Stimulated activated CD4-positive, alpha-beta T cell treated with anti-CD3 and anti-CD28 coated beads, TNF-alpha, amount 100 ng/mL, for 48 hours (primary cell): ENCODE results near the gene GALNT10.

Experiments
- DNase-seq, 3 donors: peaks; one replicate each; pipeline ENCODE4 v3.0.0-alpha.2; 2020; ENCODE audit warnings: low read depth in 3 of 3

The GALNT10 gene

DNA sequence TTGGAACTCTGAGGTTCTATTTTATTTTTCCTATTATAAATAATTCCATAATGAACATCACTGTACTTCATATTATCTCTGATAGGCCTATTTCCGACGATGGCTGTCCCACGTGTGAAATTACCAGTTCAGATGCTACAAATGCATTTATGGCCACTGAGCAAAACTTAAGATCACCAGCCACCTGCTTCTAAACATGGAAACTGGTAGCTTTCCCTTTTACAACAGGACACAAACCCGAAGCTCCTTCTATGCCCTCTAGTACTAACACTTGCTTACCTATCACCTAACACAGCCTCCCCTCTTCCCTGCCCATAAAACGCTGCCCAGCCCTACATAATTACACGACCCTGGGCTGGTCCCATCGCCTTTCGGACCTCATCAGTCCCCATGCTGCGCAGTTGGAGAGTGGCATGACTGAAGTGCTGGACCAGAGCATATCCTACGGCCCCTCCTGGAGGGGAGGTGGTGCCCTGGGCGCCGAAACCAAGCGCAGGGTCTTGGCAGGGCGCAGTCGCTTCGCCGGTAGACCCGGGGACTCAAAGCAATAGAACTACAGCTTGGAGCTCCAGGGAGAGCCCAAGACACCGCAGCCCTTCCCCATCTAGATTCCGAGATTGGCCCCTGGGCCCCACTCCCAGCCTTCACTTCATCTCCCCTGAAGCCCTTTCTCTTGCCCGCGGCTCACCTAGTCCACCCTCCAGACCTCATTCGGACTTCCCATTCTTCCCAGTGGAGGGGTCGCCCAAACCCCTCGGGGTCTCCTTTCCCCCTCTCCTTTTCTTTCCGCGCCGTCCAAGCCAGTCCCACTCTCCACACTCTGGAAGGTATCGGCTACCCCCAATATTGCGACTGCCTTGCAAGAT is 254.3 kb downstream of the GALNT10 start:
- no peak for DNase-seq

DNA sequence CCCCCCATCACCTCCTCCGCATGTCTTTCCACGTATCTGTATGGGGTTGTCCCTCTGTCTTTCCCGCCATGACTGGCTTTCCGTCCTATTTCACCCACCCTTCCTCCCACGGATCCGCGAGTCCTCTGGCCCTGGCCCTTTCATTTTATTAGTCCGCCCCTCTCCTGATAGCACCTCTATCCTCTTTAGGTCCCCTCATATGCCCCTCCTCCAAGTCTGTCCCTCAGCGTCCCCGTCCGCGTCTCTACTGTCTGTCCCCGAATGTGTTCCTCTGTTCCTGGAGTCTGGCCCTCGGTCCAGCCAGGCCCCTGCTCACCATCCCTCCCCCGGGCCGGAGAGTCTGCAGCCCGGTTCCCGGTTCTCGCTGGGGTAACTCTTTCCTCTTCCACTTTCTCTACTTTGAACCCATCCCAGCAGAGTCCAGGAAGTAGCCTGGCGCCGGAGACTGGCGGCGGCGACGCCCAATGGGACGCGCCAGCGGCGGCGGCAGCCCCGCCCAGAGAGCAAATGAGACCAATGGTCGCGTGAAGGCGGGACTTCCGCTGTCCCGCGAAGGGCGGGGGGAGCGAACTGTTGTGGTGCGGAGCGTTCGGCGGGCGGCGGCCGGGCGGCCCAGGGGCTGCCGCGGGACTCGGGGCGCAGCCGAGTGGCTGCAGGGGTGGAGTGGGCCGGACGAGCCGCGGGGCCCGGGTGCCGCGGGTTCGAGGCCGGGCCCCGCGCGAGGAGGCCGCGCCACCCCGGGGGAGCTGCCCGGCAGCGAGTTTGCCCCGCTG is 255.1 kb downstream of the GALNT10 start, which contains the start of gene SAP30L:
Gene SAP30L, plus strand, starts transcription at position 576 of the 773 bp plus-strand sequence. CDS start 608 bp downstream, outside the sequence.
- DNase-seq = peak; percentile 85 to 90 (median 88)

DNA sequence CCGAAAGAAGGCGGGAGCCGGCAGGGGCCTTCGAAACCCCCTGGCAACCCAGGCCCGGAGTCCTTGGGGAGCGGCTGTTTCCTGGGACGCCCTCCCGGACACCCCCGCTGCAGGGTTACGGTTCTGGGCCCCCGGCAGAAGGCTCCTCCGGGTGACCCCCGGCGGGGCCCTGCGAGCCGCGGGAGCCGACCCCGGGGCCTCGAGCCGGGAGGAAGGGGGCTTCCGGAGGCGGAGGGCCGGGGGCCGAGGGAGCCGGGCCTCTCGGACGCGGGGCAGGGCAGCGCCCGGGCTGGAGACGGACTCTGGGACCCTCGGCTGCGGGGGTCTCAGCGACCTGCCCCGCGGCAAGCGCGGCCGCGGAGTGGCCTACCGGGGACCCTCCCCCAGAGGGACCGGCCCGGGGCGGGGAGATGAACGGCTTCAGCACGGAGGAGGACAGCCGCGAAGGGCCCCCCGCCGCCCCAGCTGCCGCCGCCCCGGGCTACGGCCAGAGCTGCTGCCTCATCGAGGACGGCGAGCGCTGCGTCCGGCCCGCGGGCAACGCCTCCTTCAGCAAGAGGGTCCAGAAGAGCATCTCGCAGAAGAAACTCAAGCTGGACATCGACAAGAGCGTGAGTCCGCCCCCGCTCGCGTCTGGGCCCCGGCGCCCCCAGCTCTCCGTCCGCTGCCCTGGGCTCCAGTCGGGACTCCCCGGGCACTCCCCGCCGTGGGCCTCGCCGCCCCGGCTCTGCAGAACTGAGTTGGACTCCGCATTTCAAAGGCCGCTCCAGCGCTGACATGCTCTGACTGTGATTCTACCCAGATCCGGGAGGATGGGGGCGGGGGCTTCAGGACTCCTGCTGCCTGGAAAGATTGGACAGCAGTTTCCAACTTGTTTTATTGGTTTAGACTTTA is 255.9 kb downstream of the GALNT10 start:
- peak in 1 of 3 donors; percentile 27 for DNase-seq

DNA sequence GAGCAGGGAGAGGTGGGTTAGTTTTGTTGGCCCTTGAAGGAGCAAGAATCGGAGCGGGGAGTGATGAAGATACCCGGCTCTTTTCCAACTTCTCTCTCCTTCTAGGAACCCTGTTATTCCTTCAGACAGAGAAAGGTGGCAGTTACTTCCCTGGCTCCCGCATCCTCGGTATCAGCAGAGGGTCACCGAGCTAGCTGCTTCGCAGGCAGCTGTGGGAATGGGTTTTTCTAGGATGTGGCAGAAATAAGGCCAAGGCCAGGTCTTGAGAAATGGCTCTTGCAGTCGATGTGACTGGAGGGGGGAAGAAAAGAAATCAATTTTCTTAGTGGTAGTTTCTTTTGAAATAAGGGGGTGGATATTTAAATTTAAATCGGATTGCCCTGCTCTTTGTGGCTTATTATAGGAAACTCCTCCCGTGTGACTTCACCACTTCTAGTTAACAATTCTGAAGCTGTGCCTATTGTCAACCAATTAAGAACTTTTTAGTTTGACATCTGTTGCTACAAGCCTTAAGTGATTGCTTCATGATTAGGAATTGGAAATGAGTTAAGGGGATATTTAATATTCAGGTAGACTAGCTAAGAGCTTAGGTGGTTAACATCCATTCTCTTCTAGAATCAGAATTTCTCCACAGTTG is 256.7 kb downstream of the GALNT10 start:
- DNase-seq = no peak

DNA sequence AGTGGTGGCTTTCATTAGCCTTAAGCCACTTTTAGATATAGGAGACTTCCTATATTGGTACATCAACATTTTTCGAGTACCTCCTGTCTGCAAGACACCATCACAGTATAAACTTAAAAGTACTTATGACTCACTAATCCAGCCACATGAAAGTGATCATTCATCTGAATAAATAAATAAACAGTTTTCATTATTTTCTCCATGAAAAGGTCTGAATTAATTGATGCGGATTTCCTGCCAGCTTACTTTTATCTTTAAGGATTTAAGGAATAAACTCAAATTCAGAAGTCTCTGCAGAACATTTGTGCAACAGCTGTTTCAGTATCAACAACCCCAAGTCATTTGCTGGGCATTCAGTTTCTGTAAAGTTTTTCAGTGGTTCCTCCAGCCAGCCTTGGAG is 259.3 kb downstream of the GALNT10 start:
- DNase-seq = no peak

DNA sequence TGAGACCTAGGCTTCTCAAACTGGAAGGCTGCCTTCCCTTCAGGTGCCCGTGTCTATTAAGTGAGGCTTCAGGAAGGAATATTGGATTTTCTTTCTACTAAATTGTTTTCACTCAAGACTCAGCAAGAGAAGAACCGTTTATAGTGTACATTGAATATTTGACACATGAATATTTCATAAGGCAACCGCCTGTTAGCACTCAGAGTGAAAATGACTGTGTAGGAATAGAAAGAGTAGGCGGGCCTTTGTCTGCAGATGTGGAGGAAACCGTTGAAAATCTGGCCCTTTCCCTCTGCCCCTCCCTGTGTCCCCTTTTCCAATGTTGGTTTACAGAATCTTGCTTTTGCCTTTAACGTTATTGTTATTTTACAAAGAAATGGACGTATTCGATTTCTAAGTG is 261.4 kb downstream of the GALNT10 start:
- DNase-seq = no peak

DNA sequence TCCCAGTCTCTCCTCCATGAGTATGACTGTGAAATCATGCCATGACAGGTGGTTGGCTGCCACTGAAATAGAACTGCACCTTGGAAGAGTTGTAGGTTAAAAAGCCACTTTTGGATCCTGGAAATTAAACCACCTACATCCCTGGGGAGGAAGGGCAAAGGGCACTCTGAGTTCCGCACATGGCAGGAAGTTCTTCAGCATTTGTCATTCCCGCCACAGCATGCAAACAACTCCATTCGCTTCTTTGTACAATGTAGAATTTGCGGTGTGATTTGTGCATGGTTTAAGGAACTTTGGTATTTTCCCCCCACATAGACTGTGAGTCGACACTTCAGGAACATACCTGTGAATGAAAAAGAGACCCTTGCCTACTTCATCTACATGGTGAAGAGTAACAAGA is 265.1 kb downstream of the GALNT10 start:
- no peak for DNase-seq

DNA sequence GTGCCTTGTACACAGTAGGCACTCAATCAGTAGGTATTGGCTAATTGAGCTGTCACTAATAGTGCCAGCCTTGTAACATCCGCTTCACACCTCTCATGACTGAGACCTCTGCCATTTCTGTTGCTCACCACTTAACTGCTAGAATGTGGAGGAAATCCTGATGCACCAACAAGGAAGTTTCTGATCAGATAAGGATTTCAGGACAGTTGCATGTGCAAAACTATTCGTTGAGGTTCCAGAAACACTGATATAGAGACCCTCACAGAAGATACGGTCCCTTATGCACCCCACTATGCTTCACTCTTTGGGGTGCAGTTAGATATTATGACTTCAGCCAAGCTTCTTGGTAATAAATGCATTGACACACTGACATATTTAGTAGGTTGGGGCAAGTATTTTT is 266.0 kb downstream of the GALNT10 start:
- DNase-seq = no peak

DNA sequence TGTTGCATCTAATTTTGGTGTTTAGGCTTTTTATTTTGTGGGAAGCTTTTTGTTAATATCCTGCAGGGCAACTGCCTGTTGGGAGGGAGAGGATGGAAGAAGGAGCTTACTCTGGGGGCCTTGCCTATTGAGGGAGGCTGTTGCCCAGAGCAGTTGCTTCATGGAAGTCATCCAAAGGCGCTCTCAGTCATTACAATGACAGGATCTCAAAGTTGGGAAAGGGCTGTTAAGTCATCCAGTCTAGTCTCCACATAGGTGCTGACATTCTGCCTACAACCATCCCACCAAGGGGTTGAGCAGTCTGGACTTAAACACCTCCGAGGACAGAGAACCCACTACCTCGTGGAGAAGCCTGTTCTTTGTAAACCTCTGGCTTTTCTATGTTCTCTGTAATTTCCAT is 268.5 kb downstream of the GALNT10 start:
- no peak for DNase-seq

DNA sequence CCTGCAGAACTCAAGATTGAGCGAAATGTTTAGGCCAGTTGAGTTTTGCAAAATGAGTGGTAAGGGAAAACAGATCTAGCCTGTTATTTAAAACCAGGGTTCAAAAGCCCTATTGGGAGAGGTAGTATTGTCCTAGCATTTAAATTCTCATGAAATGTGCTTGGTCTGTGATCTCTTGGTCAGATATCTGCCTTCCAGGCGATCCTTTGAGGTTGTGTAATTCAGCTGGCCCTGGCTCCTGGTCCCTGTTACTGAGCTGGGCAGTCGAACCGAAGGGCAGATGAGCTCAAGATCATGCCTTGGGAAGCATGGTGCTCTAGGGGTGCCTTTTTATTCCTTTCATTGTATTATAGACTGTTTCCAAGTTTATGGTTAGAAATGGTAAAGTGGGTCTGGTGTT is 269.6 kb downstream of the GALNT10 start:
- no peak for DNase-seq

DNA sequence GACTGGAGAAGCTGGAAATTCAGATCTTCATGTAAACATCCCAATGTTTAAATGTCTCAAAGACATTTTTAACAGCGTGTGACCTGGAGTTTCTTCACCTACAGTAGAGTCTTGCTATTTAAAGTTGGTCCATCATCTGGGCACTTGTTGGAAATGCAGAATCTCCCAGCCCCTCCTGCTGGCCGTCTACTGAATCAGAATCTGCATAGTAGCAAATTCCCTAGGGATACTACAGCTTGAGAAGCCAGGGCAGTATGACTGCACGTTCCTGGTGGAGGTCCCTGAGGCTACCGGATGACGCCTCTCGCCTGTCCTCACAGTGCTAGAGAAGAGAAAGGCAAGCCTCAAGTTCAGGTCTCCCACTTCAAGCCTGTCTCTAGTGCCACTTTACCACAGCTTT is 271.0 kb downstream of the GALNT10 start:
- DNase-seq = no peak

DNA sequence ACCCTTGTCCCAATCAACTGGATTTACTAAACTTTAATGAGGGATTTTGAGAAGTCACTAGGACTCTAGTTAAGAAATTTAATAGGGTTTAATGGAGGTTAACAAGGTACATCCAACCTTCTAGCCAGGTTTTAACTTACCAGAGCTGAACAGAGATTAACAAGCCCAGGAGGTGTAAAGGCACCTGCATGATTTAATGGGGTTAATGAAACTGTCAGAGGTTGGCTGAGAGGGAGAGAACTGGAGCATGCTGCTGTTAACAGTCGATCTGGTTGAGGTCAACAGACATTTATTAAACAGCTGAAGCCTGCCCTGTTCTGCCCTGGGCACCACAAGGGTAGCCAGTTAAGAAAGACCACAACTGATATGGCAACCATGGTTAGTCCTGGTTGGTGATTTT is 273.9 kb downstream of the GALNT10 start:
- DNase-seq = no peak

DNA sequence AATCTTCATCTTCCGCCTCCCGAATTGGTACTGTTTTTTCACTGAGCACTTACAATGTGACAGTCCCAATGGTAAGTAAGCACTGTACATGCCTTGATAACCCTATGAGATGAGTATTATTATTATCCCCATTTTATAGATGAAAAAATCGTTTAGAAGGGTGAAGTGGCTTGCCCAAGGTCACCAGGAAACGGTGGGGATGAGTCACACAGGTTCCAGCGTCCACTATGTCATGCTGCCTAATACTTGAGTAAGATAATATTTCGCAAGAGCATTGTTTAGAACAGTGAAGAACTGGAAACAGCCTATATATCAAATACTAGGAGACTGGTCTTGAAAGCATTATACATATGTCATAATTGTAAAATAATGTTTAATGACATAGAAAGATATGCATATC is 274.6 kb downstream of the GALNT10 start:
- no peak for DNase-seq

DNA sequence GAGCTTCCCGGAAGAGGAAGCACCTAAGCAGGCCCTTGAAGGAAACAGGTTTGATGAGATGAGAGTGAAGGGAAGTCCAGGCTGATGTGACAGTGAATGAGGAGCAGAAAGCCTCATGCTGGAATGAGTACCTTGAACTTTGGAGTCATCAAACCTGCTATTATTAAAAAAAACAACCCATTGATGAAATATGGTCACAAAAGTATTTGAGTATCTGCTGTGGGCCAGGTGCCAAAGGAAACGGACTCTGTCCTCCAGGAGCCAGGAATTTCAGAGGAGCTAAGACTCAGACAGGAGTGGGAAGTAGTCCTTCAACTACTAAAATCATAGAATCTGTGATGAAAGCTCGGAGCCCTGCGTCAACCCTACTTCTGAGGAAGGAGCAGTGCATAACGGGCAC is 275.6 kb downstream of the GALNT10 start:
- DNase-seq = no peak

DNA sequence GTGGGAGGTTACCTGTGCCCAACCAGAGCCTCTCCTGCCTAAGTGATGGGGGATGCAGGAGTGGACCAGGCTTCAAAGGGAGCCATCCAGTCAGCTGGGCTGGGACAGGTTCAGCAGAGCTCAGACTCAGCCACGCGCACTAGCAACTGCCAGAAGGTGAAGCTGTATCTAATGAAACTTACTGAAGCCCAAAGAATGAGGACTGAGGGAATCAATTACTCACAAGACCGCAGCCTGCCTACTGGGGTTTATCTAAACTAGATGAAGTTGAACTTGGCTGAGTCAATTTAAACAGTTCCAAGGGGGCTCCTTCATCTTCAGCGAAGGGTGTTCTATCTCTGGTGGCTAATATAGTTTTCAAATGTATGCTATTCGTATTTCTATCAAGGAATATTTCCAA is 276.1 kb downstream of the GALNT10 start:
- no peak for DNase-seq

DNA sequence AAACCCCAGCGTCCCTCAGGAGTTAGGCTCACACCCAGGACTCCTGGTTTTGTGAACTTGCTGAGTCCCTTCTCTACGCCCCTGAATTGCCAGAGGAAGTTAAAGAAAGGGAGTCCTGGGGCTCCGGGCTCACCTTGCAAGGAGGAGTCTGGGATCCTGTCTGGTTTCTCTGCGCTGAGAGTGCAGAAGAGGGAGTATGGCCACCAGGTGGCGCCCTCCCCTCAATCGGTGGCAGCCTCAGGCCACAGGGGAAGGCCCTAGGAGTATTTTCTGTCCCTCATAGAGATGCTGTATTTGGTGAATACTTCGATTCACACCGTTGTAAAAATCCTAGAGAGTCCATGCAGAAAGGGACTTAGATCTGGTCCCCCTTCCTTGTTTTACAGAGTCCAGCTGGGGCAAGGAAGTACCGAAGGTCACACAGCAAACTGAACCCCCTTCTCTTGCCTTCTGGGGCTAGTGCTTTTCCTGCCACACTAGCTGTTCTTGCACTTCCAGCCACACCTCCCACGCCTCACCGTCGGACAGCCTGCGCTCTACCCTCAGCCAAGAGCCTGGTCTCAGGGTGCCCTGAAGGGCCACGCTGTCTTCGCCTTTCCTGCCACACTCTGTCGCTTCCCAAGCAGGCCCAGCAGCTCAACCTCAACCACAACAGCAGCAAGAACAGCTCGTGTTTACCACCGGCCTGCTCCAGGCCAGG is 277.3 kb downstream of the GALNT10 start:
- peak; percentile 51 to 78 (median 71) for DNase-seq

DNA sequence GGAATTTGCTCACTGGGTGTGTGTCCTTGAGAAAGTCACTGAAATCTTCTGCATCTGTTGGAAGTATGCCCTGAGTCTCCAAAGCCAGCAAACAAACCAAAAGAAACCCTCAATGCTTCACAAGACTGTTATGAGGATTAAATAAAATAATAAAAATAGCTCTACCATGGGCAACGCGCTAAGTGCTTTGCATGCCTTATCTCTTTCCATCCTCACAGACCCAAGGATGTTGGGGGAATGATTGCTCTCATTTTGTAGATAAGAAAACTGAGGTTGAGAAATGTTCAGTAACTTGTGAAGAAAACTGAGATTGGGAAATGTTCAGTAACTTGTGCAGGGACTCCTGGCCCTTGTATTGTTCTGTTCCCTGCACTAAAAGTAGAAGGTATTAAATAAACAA is 279.6 kb downstream of the GALNT10 start:
- no peak for DNase-seq
